Activated T-helper 9 cell treated with anti-CD3 and anti-CD28 coated beads, Interleukin-2, amount 50 U/mL, for 16 hours (primary cell): ENCODE measurements around the gene GABARAPL2.
A peak's percentile ranks its signal among the peaks of the same experiment; 100 is the strongest.
"Not testable (repeated sequence)": the region's sequence is repeated elsewhere in the genome, so short reads cannot be mapped to it uniquely, and the experiment has no call there.

ENCODE experiments used
- DNase-seq: peaks from one replicate; pipeline ENCODE4 v3.0.0-alpha.2; 2020; ENCODE audit warnings: low read depth

The GABARAPL2 gene, protein sequence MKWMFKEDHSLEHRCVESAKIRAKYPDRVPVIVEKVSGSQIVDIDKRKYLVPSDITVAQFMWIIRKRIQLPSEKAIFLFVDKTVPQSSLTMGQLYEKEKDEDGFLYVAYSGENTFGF

DNA sequence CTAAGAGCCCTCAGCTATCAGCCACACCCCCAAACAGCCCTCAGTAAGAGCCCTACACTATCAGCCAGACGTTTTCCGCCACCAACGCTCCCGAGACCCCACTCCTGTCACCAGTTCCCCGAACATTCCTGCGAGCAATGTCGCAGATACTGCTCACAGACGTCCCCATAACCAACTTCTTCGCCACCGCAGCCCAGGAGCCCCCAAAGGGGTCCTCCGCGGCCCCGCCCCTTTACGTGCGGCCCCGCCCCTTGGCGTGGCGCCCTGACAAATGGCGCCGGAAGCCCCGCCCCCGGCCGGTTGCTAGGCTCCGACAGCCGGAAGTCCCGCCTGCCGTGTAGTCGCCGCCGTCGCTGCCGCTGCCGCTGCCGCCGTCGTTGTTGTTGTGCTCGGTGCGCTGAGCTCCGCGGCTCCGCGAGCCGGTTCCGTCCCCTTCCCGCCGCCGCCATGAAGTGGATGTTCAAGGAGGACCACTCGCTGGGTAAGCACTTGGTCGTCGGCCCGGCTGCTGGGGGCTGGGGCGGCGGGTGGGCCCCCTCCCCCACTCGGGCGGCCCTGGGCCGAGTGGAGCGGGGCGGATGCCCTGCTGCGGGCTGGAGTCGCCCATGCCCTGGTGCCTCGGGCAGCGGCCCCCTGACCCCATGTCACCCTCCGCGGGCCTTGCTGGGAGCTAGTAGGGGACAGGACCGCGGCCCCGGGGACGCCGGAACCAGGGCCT is at the start of gene GABARAPL2:
Gene GABARAPL2 (plus strand): TSS at position 340 of the 718 bp plus-strand sequence. CDS start 108 bp downstream, at position 448.
- DNase-seq: peak; percentile 87

DNA sequence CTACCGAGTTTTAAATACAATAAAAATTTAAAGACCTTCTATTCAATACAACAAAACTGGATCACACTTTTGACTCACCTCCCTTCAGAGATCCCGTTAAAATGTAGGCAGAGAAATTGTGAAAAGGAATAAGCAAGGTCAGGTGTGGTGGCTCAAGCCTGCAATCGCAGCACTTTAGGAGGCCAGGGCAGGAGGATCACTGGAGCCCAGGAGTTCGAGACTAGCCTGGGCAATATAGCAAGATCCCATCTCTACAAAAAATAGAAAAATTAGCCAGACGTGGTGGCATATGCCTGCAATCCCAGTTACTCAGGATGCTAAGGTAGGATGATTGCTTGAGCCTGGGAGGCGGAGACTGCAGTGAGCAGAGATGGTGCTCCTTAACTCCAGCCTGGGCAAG is 47.0 kb upstream of the GABARAPL2 start:
- DNase-seq: no peak

DNA sequence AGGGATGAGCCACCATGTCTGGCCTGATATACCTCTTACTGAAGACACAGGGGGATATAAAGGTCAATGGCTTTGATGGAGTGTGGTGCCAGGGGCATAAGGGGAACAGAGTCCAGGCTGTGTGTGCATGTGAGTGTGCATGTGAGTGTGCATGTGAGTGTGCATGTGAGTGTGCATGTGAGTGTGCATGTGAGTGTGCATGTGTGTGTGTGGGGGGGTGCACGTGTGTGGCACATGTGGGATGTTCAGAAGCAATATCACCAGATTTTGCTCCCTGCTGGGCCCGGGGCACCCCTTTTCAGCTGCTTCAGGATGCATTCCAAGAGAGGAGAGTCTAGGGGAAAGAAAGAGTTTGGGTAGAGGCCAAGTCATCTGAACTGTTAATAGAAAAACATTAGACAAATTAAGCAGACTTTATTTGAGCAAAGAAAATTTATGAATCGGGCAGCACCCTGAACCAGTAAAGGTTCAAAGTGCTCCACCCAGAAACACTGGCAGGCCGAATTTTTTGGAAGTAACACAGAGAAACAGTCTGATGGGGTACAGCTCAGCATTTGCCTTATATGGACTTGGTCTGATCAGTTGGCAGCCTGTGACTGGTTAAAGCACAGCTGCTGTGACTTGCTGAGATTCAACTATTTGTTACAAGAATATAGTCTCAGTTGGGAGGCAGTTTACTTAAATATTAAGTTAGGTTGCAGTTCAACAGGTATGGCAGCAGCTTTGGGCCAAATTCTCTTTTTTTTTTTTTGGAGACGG is 40.0 kb upstream of the GABARAPL2 start:
- DNase-seq: no peak

DNA sequence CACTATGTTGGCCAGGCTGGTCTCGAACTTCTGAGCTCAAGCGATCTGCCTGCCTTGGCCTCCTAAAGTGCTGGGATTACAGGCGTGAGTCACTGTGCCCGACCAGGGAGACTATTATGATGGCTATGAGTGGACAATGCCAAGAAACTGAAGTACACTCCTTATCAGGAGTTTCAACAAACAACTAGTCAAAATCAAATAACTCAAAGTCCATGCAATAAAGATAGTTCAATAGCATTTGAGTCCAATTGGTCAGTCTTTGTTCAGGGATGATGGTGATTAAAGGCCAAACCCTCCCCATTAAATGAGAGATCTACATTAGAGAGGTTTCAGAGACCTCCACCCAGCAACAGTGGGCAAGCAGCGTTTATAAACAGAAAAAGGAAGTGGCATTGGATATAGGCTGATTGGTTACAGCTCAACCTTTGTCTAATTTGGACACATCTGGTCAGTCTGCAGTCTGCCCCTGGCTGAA is 38.3 kb upstream of the GABARAPL2 start:
- no peak for DNase-seq

DNA sequence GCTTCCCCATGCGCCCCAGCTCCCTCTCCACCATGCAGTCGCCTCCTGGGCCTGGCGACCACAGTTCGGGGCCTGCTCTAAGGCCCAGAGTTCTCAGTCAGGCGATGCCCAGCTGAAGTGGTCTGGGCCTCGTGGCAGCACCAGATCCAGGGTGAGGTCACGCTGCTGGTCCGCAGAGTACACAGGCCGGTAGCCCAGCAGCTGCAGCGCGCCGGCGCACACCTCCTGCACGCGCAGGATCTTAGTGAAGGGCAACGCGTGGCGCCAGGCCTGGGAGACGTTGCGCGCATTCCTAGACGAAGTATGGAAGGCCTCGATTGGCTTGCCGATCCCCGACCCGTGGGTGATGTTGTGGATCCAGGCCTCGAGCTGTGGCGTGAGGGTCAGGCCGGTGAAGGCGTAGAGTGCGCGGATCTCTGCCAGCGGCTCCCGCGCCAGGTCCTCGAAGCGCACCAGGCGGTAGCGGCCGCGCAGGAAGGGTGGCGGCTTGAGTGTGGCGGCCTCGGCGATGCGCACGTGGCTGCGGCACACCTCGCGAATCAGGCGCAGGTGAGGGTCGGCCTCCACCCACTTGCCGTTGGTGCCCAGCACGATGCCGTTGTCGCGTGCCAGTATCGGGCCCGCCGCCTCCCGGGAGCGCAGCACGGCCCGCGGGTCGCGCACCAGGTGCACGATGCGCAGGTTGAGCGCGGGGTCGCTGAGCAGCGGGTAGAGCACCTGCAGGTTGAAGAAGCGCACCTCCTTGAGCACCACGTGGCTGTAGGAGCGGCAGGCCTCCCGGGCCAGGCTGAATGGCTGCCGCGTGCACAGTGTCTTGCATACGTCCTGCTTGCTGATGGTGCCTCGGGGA is 36.9 kb upstream of the GABARAPL2 start:
- no peak for DNase-seq

DNA sequence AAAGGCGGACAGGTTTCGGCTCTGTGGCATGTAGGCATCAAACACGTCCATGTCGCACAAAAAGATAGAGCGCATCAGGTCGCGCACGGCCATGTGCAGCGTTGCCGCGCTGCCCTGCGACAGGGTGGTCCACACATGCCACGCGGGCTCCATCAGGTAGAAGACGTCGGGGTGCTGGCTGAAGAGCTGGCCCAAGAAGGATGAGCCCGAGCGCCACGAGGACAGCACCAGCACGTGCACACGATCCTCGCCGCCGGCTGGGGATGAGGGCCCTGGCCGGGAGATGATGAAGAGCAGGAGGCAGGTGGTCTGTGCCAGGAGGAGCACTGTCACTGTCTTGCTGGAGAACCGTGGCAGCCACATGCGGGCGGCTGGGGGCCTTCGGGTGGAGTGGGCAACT is 36.2 kb upstream of the GABARAPL2 start:
- DNase-seq: no peak

DNA sequence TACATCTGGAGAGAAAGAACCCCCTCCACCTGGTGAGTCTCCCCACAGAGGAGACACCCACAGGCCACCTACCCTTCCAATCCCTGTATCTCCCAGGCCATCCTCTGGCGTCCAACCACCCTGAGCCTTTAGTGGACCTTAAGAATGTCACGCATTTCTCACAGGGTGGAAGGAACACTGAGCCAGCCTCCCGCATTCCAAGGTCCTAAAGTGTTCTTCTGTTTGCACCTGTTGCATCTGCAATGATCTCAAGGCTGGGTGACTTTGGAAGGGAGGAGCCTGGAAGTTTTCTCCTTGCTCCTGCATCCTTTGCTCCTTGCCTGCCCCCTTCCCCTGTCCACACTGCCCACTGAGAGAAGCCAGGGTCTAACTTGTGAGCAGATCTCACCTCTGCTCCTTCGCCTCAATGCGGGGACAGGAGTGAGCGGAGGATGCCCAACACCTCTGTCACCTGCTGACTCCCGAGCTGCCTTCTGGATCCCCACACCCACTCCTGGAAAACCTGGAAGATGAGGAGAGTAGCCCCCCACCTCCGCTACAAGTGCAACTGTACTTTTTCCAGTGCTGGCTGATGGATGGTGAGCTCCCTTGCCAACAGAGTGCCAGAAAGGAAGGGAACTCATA is 33.9 kb upstream of the GABARAPL2 start:
- no peak for DNase-seq

DNA sequence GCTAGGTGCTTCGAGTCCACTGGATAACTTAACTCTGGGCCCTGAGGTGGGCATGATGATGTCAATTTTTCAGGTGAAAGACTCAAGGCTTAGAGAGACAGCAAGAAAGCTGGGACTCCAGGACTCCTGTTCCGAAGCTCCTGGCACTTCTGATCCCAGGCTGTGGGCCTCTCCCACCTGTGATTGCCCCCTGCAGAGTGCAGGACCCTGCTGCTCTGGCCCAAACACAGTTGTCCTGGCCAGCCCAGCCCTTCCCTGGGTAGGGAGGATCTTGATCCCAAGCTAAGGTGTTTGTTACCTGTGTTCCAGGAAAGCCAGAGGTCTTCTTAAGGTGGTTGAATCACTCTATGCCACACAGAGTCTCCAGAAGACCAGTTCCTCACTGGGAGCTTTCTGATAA is 33.4 kb upstream of the GABARAPL2 start:
- no peak for DNase-seq

DNA sequence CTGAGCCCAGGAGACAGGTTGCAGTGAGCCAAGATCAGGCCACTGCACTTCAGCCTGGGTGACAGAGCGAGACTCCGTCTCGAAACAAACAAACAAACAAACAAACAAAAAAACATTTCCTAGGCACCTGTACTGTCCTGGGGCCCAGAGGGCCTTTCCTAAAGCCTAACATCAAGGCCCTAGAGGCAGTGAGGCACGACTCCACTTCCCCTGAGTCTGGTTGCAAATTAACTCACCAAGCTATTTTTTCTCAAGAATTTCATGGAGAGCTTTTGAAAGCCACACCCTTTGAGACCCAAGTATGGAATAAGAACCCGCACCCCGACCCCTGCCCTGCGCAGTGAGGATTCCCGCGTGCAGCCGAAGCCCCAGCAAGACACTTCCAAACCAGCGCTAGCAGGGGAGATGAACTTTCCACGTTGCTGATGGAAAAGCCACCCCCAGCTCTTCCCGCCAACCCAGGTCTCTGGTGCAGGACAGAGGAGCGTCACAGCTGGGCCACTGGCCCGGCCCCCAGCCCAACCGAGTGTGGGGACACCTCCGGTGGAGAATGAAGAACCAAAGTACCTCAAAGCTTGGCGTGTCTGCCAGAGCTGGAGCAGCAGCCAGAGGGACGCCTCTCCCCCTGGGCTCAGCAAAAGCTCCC is 31.5 kb upstream of the GABARAPL2 start:
- no peak for DNase-seq

DNA sequence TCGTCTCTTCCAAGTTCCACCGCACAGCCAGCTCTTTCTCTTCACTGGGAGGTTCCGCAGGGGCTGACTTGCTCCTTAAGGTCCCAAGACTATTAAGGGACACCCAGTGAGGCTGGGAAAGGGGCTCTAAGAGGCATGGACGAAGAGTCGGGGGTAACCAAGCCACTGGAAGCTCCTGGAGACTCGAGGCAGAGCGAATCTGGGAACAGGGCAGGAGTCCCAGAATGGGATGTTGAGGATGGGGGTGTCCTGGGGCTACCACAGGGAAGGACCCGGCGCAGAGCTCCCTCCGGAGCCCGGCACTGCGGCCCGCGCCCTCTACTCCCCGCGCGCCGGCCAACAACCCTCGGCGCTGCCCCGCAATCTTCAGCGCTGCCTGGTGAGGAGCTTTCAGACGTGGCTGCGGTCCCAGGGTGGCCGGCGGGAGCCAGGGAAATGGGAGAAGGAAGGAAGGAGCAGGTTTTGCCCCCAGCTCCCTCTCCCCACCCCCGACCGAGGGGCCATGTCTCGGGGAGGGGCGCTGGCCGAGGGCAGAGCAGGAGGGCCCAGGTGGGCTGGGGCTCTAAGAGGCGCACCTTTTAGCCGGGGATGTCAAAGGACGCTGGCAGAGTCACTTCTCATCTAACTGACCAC is 30.9 kb upstream of the GABARAPL2 start:
- DNase-seq: no peak

DNA sequence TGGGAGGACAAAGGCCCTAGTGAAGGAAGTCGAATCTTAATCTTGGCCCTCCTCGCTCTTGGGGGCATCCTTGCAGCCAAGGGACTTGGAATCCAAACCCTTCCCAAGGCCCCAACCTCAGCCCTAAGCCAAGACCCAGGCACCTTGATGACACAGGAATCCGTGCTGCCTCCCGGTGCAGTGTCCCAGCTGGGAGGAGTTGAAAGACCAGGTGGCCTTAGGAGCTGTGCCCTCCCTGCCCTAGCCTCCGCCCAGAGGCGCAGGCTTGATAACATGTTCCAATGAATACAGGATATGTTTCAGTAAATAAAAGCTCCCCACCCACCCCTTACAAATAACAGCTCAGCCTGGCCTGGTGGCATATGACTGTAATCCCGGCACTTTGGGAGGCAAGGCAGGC is 30.3 kb upstream of the GABARAPL2 start, which contains the start of gene CHST5:
Gene CHST5 (minus strand): TSS at position 208 of the 400 bp plus-strand sequence. CDS start 5,724 bp downstream, outside the sequence.
- DNase-seq: no peak

DNA sequence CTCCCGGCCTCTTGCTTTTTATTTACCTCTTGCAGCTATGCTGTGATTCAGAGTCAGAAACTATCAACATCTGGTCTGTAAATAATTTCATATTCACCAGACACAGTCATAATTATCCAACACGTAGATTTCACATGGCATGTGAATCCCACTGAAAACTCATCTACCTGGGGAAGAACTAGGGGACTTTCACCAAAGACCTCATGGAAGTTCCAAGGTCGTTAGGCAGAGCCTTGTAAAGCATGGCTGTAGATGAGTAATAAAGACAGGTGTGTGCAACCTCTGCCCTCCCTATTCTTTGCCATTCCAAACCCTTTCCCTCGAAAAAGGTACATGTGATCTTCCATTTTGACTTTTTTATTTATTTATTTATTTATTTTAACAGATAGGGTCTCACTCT is 28.4 kb upstream of the GABARAPL2 start:
- DNase-seq: no peak

DNA sequence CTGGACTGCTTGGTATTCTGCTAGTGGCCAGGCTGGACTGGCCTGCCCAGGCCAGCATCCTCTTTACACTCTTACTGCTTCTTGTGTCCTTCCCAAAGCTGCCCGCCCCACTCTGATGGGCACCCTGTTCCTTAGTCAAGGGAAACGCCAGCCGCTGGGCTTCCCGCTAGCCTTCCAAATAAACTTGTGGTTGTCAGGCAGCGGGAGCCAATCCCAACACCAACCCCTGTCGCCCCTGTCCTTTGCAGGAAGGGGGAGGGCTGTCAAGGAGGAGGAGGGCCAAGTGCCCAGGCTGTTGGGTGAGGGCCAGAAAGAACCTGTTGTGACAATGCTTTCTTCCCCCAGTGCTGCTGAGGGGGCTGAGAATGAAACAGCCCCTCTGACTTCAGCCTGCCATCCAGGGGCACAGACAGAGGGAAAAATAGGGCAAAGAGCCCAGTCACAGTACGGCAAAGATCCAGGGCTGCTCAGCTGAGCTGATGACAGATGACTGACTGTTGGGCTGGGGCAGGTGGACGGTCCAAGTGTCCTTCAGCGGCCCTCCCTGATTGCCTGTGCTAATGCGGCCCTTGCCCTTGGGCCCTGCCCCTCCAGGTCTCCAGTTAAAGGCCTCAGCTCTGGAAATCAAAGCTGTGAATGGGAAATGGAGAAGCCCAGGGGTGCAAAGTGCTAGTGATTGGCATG is 27.2 kb upstream of the GABARAPL2 start:
- not testable (repeated sequence) for DNase-seq

DNA sequence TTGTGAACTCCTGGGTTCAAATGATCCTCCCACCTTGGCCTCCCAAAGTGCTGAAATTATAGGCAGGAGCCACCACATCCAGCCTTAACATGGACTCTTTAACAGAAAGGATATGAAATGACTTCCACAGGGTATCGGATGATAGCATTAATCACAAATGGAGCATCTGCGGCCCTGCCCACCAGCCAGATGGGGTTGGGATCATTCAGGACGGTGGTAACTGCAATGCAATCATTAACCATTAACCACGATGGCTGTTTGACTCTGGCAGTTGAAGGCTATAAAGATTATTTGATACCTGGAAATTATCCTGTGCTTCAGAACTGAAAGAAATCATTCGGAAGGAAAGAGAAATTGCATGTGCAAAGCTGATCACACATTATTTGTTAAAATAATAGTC is 24.9 kb upstream of the GABARAPL2 start:
- DNase-seq: no peak

DNA sequence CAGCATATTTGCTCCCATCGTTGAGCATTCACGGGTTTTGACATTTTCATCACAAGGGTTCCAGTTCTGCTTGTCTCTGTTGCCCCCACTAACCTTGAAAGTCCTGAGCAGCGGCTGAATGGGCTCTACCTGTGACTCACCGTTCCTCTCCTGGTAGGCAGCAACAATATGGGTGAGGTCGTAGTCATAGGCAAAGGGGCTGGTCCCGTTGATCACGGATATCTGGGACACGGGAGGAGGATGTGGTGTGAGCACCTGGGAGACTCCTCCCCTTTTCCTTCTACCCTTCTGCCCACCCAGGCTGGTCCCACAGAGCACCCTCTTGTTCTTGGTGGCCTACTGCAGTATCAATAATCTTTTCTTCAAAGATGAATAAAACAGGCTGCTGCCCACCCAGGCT is 23.7 kb upstream of the GABARAPL2 start:
- DNase-seq: not testable (repeated sequence)

DNA sequence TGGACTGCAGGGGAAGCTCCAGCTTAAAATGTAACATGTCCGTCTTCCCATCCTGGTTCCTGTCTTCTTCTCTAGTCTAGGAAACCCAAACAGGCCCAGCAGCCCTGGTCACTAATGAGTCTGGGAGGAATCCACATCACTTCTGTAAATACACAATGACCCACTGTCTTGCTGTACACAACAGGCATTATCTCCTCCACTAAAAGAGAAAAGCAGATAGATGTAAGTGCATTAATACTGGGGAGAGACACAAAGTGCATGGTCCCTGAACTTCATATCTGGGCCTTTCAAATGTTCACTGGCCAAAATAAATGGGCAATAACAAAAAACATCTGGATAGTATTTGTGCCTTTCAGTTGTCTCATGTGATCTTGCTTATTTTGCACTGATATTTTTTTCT is 20.3 kb upstream of the GABARAPL2 start:
- DNase-seq: not testable (repeated sequence)

DNA sequence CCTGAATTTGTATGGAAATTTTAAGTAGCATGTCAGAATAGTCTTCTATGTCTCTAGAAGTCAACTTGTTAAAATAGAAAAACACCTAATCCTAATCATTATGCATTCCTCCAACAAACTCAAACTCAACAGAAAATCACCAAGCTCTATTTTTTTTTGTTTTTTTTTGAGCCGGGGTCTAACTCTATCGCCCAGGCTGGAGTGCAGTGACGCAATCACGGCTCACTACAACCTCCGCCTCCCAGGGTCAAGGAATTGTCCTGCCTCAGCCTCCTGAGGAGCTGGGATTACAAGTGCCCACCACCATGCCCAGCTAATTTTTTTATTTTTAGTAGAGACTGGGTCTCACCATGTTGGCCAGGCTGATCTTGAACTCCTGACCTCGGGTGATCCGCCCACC is 19.9 kb upstream of the GABARAPL2 start:
- DNase-seq: no peak

DNA sequence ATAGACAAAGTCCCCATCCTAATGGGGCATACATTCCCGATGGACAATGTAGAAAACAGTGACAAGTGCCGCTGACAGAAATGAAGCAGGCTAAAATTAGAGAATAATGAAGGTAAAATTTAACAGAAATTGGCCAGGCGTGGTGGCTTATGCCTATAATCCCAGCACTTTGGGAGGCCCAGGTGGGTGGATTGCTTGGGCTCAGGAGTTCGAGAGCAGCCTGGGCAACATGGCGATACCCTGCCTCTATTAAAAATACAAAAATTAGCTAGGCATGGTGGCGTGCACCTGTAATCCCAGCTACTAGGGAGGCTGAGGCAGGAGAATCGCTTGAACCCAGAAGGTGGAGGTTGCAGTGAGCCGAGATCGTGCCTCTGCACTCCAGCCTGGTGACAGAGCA is 17.7 kb upstream of the GABARAPL2 start:
- not testable (repeated sequence) for DNase-seq

DNA sequence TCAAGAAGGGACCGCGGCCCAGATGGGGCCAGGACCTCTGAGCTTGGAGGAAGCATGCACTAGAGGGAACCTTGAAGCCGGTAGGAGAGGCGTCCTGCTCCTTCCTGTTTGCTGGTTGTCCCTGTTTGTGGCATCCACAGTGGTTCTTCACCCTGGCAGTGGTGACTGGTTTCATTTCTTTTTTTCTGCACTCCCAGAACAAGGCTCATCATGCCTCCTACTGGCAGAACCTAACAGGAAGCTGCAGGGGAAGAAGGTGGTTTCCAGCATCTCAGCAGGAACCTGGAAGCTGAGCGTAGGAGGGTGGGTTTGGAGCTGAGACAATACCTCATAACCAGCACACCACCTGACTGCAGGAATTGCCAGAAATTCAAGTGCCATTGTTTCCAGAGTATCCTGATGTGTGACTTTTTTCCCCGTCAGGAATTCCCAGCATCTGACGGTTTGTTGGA is 15.9 kb upstream of the GABARAPL2 start:
- DNase-seq: no peak

DNA sequence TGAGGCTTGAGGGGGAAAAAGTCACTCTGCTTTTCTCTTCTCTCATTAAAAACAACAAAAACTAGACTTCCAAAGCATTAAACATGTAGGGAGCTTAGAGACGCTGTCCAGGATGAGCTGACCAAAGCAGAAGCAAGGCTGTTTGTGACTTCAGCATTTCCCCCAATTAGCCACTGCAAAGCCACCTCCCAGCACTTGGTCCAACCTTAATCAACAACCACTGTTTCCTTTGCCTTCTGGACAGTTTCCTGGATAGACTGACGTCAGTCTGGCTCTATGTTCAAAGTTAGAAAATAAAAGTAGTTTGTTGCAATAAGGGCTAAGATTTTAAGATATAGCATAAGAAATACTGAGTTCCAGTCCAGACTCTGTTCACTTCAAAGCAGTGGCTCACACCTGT is 13.2 kb upstream of the GABARAPL2 start:
- no peak for DNase-seq
